ENCODE measurements around the gene SP140L. TPM values are rescaled to one million over a fixed set of nuclear protein-coding genes. Genes with fewer than 3 reads are reported as not detected.

The SP140L gene
- total RNA-seq, 1 donor from 2014 or later: 2.7 TPM

DNA sequence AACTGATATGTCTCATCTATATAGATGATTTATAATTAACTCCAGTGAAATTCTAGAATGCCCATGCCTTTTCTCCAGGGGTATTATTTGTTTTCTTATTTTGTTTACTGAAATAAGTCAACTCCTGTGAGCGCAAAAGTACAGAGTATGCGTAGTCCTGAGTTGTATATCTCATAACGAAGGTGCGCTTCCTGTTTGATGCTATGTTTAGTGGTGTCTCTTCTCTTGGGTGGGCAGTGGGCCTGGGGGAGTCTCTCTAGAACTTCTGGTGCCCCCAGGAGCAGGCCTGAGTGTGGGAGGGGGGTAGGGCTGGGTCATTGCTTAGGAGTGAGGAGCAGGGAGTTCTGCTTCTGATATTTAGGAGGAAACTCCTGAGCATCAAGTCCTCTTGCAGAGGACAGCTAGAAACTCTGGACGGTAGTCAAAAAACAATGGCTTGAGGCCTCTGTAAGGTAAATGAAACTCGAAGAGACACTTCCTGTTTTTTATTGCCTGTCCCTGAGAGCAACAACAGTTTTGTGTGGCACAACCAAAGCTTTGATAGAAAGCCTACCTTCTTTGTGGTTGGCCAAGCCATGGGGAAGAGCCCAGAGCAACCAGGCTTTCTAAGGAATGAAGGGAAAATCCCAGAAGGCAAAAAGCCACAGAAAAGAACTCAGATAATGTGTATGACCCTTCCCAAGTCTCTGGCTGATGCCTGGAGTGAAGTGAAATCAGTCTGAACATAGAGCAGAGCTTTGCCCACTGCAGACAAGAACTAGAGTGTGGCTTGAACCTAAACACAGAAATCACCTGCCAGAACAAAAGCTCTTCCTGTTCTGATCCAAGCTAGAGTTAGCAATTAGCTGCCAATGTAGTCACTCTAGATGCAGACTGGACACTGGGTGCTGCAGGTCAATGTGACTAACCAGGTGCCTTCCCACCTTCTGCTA lies 8.5 kb upstream of the SP140L start:
- TF ChIP-seq, protein P1, sequence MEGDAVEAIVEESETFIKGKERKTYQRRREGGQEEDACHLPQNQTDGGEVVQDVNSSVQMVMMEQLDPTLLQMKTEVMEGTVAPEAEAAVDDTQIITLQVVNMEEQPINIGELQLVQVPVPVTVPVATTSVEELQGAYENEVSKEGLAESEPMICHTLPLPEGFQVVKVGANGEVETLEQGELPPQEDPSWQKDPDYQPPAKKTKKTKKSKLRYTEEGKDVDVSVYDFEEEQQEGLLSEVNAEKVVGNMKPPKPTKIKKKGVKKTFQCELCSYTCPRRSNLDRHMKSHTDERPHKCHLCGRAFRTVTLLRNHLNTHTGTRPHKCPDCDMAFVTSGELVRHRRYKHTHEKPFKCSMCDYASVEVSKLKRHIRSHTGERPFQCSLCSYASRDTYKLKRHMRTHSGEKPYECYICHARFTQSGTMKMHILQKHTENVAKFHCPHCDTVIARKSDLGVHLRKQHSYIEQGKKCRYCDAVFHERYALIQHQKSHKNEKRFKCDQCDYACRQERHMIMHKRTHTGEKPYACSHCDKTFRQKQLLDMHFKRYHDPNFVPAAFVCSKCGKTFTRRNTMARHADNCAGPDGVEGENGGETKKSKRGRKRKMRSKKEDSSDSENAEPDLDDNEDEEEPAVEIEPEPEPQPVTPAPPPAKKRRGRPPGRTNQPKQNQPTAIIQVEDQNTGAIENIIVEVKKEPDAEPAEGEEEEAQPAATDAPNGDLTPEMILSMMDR (conservative IDR thresholded peaks at IDR 0.05; ENCODE audit: low read depth, low read length): no peak
- no peak overlapping the region for H3K4me3 ChIP-seq (ENCODE audit: low read depth, low read length)
- DNase-seq (ENCODE audit: low read depth): no peak

DNA sequence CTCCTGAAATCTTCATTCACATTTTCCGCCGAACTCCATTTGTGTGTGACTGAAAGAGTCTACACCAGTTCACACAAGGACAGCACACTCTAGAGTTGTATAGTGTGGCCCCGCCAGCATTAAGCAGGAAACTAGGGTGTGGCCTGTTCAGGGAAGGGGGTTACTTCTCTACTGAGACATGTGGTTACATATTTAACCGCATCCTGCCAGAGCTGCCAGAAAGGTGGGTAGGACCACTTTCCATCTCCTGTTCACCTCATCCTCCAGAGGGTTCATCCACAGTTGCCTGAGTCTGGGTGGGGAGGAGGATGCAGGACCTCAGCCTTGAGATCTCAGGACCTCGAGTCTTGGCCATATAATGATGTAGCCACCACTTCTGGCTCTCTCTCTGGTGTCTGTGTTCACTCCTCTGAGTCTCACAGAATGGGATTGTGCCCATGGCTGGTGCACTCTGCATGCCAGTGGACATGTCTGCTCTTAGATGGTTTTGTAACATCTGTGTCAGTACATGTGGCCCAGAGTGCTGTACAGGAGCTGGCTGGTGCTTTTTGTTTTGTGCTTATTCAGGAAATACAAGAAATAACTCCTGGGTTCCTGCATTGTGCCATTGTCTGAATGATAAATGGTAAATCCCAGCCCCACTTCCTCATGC lies 7.7 kb upstream of the SP140L start:
- H3K4me3 ChIP-seq (ENCODE audit: low read depth, low read length): no peak overlapping the region
- TF ChIP-seq, protein P1 (conservative IDR thresholded peaks at IDR 0.05; ENCODE audit: low read depth, low read length): no peak
- DNase-seq (ENCODE audit: low read depth): no peak

DNA sequence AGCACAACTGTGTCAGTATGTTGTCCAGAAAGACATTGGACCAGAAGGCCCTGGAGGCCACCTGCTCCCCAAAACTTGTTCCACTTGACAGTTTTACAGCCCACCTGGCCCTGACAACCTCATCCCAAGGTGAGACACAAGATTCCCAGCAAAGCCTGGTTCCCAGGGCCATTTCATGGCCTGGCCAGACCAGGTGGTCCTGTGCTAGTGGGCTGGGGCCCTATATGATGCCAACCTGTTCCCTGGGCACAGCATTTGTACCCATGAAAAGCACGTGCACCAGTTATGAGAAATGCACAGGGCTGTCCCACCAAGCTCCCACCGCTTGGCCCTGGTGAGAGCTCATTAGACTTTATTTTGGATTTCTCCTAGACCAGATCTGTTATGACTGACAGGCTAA lies 6.0 kb upstream of the SP140L start:
- DNase-seq (ENCODE audit: low read depth): no peak
- TF ChIP-seq, protein P1 (conservative IDR thresholded peaks at IDR 0.05; ENCODE audit: low read depth, low read length): no peak
- no peak overlapping the region for H3K4me3 ChIP-seq (ENCODE audit: low read depth, low read length)

DNA sequence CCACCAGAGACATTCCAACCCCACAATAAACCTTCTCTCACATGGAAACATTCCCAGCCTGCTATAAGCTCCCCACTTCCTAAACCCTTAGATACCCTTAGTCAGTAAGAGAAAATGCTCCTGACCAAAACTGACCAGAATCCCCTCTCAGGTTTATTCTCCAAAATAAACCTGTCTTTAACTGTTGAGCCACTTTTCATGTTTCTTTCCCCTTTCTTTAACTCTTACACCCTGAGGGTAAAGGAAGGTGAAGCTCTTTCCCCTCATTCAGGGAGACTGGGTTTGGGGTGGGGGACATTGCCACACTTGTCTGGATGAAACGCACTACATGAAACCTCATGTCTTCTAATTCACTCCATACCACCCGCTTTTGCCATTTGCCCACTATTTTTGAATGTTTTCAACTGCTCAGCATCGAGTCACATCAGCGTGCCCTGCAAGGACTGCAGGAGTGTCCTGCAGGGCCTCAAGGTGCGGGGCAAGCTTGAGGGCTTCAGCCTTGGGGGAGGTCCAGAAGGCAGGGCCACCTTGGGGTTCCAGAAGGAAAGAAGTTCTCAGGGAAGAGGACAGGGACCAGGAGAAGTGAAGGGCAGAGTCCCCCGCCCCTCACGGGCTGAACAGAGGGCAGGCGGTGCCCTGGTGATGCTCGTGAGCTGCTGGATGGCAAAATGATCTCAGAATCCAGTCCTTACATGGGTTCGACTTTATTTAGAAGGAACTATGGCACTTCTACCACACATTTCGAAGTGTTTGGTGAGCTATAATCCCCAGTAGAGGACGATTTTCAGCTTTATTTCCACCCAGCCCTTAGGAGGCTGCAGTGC lies 4.2 kb upstream of the SP140L start:
- DNase-seq (ENCODE audit: low read depth): no peak
- TF ChIP-seq, protein P1 (conservative IDR thresholded peaks at IDR 0.05; ENCODE audit: low read depth, low read length): no peak
- no peak overlapping the region for H3K4me3 ChIP-seq (ENCODE audit: low read depth, low read length)

DNA sequence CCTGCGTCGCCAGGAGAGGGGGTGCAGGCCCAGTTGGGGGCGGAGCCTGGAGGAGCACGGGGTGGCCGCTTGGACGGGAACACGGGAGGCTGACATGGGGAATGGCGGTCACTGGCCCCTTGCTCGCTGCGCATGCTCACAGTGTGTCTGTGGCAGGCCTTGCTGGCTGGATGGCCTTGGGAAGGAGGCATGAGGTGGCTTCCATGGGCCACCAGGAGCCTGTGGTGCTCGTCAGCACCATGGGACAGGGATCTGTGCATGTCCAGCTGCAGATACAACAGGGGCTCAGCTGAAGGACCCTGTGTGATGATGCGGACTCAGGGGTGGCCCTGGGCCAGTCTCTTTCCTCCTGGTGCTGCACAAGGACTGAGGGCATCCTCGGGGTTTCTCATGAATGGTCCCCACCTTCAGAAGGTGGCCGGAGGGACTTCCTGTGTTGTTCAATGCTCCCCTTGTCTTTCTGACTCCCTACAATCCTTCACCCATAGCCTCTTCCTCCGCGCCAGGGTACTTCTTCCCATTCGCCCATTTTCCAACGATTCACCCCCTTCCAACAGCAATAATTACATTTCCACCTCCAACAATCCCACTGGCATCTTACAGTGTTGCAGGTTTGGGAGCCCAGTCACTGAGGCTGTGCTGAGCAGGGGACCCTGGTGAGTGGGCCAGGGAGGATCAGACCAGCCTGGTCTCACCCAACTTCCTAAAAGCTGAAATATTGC lies 3.4 kb upstream of the SP140L start:
- TF ChIP-seq, protein P1 (conservative IDR thresholded peaks at IDR 0.05; ENCODE audit: low read depth, low read length): peak; percentile 34
- no peak for DNase-seq (ENCODE audit: low read depth)
- H3K4me3 ChIP-seq (ENCODE audit: low read depth, low read length): no peak overlapping the region

DNA sequence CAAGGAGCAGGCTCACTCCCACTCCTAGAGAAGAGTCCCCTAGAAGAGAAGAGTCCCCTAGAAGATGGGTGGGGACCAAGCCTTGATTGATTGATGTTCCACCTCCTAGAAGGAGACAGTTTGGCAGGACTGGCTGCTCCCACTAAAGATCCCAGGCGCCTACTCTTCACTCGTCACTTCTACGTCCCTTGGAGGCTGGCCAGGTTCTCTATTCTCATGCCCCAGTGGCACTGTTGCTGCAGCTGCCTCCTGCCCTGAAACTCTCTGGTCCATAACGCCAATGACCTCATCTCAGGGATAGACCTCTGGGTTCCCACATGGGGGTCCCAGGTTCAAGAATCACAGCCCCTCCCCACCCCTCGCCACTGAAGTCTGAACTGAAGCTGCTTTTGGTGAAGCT lies 2.5 kb upstream of the SP140L start:
- DNase-seq (ENCODE audit: low read depth): no peak
- TF ChIP-seq, protein P1 (conservative IDR thresholded peaks at IDR 0.05; ENCODE audit: low read depth, low read length): no peak
- H3K4me3 ChIP-seq (ENCODE audit: low read depth, low read length): no peak overlapping the region

Data from epithelial cell of proximal tubule (primary cell).